Activated T-helper 2 cell treated with anti-CD3 and anti-CD28 coated beads, Interferon-gamma antibody, Interleukin-2, Interleukin-4, amounts not matched to agents 10 μg/mL and 5 μg/mL and 100 μg/mL, durations not matched to agents 14 hours and 24 hours and 36 hours (primary cell): ENCODE measurements around the gene DSCAML1. TPM values are rescaled to one million over a fixed set of nuclear protein-coding genes. Genes with fewer than 3 reads are reported as not detected.

Experiments used
- DNase-seq: peaks from one replicate; pipeline ENCODE4 v3.0.0; 2021; ENCODE audit warnings: low spot score
- H3K27ac Mint-ChIP-seq: one replicate; pipeline ENCODE4 v1.8.0; 2021; ENCODE audit warnings: mixed read lengths
- H3K27me3 Mint-ChIP-seq: one replicate; pipeline ENCODE4 v1.8.0; 2021; ENCODE audit warnings: low read depth, mixed read lengths
- H3K36me3 Mint-ChIP-seq: one replicate; pipeline ENCODE4 v1.8.0; 2021; ENCODE audit warnings: low read depth, mixed read lengths
- H3K4me1 Mint-ChIP-seq: one replicate; pipeline ENCODE4 v1.8.0; 2021; ENCODE audit warnings: low read depth, mixed read lengths
- H3K4me3 Mint-ChIP-seq: one replicate; pipeline ENCODE4 v1.8.0; 2021; ENCODE audit warnings: low read depth, mild to moderate bottlenecking, moderate library complexity, mixed read lengths
- H3K9me3 Mint-ChIP-seq: one replicate; pipeline ENCODE4 v1.8.0; 2021; ENCODE audit warnings: mixed read lengths
- intact Hi-C: fragments of 100-400 bp; cut with micrococcal nuclease; formaldehyde crosslinking; loops from one replicate; pipeline ENCODE4 v1.15.1; 2023
- total RNA-seq: library from RNA; stranded (reverse); gene quantifications from 2 replicates; pipeline ENCODE4 v1.2.3, GENCODE V29; 2022

The DSCAML1 gene
- total RNA-seq, 1 donor from 2014 or later, result not detected

- Mint-ChIP-seq H3K27ac (peak overlapping the region; percentile 73), H3K4me3 (peak overlapping the region; percentile 4), H3K4me1 (peaks cover 33% of the 10 kb centered on the region), H3K27me3 (no peaks in the 10 kb centered on the region), H3K36me3 (no peaks in the 10 kb centered on the region), H3K9me3 (no peaks in the 10 kb centered on the region)
- peak; percentile 68 for DNase-seq
- intact Hi-C loops, result no loop called here
Measured at GRCh38 chr11:117828611-117829368, 31.8 kb upstream of the DSCAML1 start.

DNA sequence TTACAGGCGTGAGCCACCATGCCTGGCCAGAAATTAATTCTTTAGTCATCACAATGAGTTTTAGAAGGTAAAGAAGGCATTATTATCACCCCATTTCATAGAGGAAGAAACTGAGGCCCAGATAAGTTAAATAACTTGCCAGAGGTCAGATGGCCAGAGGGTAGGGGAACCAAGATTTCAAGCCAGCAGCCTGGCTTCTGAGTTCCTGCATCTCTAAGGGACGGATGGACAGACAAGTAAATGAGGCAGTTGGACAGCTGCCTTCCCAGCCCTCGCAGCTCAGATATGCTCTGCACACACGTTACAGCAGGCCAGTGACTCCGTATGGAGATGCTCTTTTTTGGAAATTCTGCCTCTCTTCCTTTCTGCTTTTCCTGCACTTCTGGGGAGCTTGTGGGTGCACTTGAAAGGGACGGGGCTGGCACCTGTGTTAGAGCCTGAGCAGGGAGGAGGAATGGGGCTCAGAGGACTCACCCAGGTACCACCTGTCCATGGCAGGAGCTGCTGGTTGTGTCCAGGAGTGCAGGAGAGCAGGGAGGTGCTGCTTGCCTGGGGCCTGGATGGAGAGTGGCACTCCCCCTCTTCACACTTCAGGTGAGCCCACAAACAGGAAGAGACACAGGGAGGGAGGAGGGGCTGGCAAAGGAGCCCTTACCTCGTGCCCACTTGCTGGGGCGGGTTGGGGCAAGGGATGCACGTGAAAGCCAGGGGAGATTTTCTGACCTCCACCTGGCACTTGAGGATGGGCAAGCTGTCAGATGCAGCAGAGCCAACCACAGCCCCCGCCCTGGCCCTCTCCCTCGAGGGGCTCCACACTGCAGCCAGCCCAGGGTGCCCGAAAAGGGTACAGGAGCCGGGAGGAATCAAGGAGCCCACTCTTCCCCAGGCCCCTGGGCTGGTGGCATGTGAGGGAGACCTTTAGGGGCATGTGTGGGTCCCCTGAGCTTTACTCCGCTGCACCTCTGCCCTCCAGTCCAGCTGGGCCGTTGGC lies 30.8 kb upstream of the DSCAML1 start:
- Mint-ChIP-seq H3K9me3 (no peaks in the 10 kb centered on the region), H3K27me3 (no peaks in the 10 kb centered on the region), H3K4me1 (peaks cover 39% of the 10 kb centered on the region), H3K4me3 (no peak overlapping the region), H3K36me3 (no peaks in the 10 kb centered on the region), H3K27ac (peak overlapping the region; percentile 35)
- intact Hi-C loops, result no loop called here
- no peak for DNase-seq

DNA sequence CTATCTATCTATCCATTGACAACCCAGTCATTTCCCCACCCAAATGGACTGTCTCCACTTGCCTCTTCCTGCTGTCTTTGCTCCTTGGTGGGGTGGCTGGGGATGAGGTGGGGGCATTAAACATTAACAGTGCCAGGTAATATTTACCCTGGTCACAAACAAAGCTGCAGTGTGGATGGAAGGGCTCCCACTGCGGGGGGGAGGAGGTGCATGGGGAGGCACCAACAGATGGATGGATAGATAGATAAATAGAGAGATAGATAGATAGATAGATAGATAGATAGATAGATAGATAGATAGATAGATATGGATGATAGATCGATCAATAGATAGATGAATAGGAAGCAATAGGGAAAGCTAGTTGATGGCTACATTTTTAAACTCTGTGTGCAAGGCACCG lies 29.8 kb upstream of the DSCAML1 start:
- Mint-ChIP-seq H3K9me3 (no peaks in the 10 kb centered on the region), H3K36me3 (no peaks in the 10 kb centered on the region), H3K27ac (no peak overlapping the region), H3K4me3 (no peak overlapping the region), H3K27me3 (no peaks in the 10 kb centered on the region), H3K4me1 (peaks cover 40% of the 10 kb centered on the region)
- no peak for DNase-seq
- intact Hi-C loops, result no loop called here

DNA sequence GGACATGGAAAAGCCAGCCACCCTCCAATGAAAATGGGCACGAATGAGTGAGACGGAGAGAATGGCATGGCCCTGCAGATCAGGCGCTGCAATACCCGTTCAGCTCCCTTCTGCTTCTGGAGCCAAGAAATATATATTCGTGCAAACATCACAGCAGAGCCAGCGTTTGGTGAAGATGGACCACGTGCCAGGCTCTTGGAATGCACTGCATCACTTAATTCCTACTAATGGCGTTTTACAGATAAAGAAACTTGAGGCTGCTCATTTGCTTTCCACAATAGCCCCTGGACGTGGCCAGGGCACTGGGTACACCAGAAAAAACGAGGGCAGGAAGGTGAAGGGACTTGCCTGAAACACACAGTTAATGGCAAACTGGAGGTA lies 29.2 kb upstream of the DSCAML1 start:
- no peaks in the 10 kb centered on the region for H3K36me3 Mint-ChIP-seq
- no peak overlapping the region for H3K4me3 Mint-ChIP-seq
- no peaks in the 10 kb centered on the region for H3K9me3 Mint-ChIP-seq
- no peaks in the 10 kb centered on the region for H3K27me3 Mint-ChIP-seq
- intact Hi-C loops, result no loop called here
- DNase-seq, result no peak
- H3K27ac Mint-ChIP-seq, result no peak overlapping the region
- H3K4me1 Mint-ChIP-seq, result peaks cover 39% of the 10 kb centered on the region

DNA sequence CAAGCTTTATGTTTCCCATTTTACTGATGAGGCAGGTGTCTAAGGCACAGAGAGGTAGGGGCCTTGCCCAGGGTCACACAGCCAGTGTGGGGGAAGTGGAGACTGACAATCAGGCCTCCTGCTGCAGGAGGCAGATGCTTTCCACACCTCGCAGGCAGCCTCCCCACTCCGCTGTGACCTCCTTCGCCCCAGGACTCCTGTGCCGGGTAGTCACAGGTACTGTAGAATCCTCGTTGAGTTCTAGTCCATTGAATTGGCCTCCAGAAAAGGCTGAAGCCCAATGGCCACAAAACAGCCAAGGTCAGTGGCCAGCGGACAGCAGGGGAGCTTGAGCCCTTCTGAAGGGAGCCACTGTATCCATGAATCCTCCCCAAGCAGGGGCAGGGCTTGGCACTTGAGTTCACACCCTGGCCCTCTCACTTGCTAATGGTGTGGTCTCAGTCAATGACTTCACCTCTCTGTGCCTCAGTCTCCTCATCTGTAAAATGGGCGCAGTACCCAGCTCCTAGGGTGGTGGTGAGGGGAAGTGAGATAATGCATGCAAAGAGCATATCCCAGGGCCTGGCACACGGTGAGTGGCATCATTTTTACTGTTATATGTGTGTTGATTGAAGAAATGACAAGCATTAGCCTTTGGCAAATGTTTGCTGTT lies 28.6 kb upstream of the DSCAML1 start:
- no peaks in the 10 kb centered on the region for H3K9me3 Mint-ChIP-seq
- no peaks in the 10 kb centered on the region for H3K27me3 Mint-ChIP-seq
- no peak overlapping the region for H3K27ac Mint-ChIP-seq
- DNase-seq, result no peak
- intact Hi-C loops, result no loop called here
- H3K4me3 Mint-ChIP-seq, result no peak overlapping the region
- no peaks in the 10 kb centered on the region for H3K36me3 Mint-ChIP-seq
- H3K4me1 Mint-ChIP-seq, result peaks cover 34% of the 10 kb centered on the region

DNA sequence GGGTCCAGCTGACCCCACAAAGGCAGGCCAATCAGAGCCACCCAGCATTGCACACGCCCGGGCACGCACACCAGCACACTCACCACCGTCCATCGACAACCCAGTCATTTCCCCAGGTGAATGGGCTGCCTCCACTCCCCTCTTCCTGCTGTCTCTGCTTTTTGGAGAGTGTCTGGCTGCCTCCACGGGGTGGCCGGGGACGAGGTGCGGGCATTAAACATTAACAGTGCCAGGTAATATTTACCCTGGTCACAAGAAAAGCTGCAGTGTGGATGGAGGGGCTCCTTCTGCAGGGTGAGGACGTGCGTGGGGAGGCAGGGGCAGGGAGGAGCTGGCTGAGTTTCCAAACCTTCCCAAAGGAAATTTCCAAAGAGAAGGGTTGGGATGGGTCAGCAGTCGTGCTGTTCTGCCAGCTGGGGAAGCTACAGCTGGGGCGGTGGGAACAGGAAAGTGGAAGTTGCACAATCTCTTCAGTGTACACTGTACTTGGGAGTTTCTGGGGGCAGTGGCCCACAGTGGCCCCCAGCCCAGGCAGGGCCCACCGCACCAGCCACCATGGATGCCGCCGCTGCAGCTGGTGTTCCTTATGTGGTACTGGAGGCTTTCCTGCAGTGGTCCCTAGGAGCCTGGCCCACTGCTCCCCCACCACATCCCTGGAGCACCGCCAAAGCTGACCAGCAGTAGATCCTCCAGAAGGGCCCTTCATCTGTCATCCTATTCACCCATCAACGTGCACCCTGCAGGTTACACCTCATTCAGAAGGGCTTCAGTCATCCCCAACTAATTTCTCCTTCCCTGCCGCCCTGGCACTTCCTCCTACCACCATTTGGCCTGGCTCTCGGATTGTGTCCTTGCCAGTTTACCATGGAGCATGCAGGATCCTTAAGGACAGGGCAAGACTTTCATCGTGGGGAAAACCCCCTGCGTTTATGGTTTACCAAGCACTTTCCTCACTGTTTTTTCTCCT lies 27.8 kb upstream of the DSCAML1 start, which contains the start of gene FXYD2:
TSS of gene FXYD2 (minus strand) at position 174 of the 967 bp plus-strand sequence. CDS start at position 108, 66 bp downstream.
- intact Hi-C loops, result no loop called here
- DNase-seq, result no peak
- Mint-ChIP-seq H3K27ac (no peak within 1 kb of the TSS), H3K4me1 (peaks cover 30% of the 10 kb centered on the region), H3K9me3 (no peaks in the 10 kb centered on the region), H3K36me3 (no peaks in the 10 kb centered on the region), H3K4me3 (no peak within 1 kb of the TSS), H3K27me3 (no peaks in the 10 kb centered on the region)

DNA sequence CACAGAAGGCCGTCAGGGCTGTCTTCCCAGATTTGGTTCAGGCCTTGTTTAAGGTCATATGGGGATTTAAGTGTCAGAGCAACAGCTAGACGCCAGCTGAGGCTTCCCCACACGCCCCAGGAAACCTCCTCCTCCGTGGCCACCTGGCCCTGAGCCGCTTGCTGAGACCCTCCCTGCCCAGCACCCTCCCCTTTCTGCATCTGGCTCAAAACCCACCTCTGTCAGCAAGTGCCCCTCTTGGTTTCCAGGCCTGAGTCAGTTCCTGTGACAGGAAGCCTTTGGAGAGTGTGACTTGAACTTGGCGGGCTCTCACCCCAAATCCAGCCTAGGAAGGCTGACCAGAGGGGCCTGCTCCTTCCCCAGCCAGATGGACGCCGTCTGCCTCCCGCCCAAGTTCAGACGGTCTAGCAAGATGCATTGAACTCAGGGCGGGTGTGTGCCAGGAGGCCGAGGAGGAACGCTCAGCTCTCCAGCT lies 27.0 kb upstream of the DSCAML1 start:
- H3K27me3 Mint-ChIP-seq, result no peaks in the 10 kb centered on the region
- DNase-seq, result no peak
- no peaks in the 10 kb centered on the region for H3K36me3 Mint-ChIP-seq
- H3K9me3 Mint-ChIP-seq, result no peaks in the 10 kb centered on the region
- peaks cover 30% of the 10 kb centered on the region for H3K4me1 Mint-ChIP-seq
- intact Hi-C loops, result loop anchor here (2.0 kb wide), 1 partner anchor 229 kb away; no protein-coding TSS in a partner anchor
- H3K4me3 Mint-ChIP-seq, result no peak overlapping the region
- H3K27ac Mint-ChIP-seq, result no peak overlapping the region

GRCh38 chr11:117823294-117823945 lies 26.4 kb upstream of the DSCAML1 start:
- intact Hi-C loops, result loop anchor here (2.0 kb wide), 1 partner anchor 229 kb away; no protein-coding TSS in a partner anchor
- Mint-ChIP-seq H3K9me3 (no peaks in the 10 kb centered on the region), H3K27ac (peak overlapping the region; percentile 49)

DNA sequence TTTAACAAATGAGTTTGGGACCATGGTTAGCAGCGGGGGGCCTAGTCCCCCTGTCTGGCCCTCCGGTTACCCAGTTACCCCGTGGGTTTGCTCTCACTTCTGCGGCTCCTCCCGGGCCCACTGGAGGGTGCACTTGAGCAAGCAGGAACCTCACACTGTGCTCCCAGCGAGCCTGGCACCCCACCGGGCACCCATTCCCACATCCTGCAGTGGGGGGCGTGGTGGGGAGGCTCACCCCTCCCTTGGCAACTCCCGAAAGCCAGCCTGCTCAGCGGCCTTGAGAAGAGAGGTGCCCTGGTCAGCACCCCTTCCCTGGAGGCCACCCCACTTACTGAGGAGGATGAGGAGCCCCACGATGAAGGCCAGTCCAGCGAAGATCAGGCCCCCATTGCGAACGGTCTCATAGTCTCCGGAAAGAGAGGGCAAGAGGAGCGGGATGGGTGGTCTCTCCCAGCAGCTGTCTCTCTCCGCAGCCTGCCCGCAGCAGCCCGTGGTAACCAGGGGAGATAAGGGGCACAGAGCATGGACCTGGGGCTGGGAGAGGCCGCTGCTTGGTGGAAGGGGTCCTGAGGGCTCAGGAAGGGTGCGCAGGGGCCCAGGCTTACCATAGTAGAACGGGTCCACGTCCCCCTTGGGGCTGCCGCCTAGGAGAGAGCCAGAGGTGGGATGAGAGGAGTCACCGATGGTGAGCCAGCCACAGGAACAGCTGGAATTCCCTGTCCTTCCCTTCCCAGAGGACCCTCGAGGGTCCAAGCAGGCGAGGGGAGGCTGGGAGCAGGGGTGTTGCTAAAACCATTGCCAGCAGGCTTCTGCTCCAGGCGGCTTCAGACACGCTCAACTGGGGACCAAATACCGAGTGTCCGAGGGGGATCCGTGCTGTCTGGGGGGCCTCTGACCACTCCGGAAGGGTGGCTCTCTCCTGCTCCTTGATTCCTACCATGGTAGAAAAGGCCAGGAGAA lies 25.3 kb upstream of the DSCAML1 start:
- Mint-ChIP-seq H3K4me1 (peaks cover 36% of the 10 kb centered on the region), H3K36me3 (no peaks in the 10 kb centered on the region), H3K27me3 (no peaks in the 10 kb centered on the region), H3K4me3 (no peak overlapping the region), H3K27ac (no peak overlapping the region), H3K9me3 (no peaks in the 10 kb centered on the region)
- intact Hi-C loops, result loop anchor here (2.0 kb wide), 1 partner anchor 230 kb away; no protein-coding TSS in a partner anchor
- no peak for DNase-seq

More at GRCh38 chr11:117823294-117823945, 26.4 kb upstream of the DSCAML1 start:
- H3K27me3 Mint-ChIP-seq, result no peaks in the 10 kb centered on the region
- H3K4me3 Mint-ChIP-seq, result no peak overlapping the region
- peaks cover 31% of the 10 kb centered on the region for H3K4me1 Mint-ChIP-seq
- no peaks in the 10 kb centered on the region for H3K36me3 Mint-ChIP-seq
- no peak for DNase-seq

- no peak overlapping the region for H3K27ac Mint-ChIP-seq
- no peaks in the 10 kb centered on the region for H3K9me3 Mint-ChIP-seq
- no peaks in the 10 kb centered on the region for H3K36me3 Mint-ChIP-seq
- H3K4me1 Mint-ChIP-seq, result peaks cover 42% of the 10 kb centered on the region
- no peak for DNase-seq
- no peak overlapping the region for H3K4me3 Mint-ChIP-seq
- H3K27me3 Mint-ChIP-seq, result no peaks in the 10 kb centered on the region
- intact Hi-C loops, result no loop called here
Measured at GRCh38 chr11:117821431-117821830, 24.4 kb upstream of the DSCAML1 start.
